GM18517 (cell line): ENCODE results near the gene STXBP2.

Source experiments
- ATAC-seq: cut with Tn5 transposase; IDR thresholded peaks from one replicate; pipeline ENCODE4 v1.9.1; 2021; ENCODE audit warnings: mild to moderate bottlenecking, moderate library complexity; ENCODE audit not compliant: unreplicated experiment

STXBP2 gene

DNA sequence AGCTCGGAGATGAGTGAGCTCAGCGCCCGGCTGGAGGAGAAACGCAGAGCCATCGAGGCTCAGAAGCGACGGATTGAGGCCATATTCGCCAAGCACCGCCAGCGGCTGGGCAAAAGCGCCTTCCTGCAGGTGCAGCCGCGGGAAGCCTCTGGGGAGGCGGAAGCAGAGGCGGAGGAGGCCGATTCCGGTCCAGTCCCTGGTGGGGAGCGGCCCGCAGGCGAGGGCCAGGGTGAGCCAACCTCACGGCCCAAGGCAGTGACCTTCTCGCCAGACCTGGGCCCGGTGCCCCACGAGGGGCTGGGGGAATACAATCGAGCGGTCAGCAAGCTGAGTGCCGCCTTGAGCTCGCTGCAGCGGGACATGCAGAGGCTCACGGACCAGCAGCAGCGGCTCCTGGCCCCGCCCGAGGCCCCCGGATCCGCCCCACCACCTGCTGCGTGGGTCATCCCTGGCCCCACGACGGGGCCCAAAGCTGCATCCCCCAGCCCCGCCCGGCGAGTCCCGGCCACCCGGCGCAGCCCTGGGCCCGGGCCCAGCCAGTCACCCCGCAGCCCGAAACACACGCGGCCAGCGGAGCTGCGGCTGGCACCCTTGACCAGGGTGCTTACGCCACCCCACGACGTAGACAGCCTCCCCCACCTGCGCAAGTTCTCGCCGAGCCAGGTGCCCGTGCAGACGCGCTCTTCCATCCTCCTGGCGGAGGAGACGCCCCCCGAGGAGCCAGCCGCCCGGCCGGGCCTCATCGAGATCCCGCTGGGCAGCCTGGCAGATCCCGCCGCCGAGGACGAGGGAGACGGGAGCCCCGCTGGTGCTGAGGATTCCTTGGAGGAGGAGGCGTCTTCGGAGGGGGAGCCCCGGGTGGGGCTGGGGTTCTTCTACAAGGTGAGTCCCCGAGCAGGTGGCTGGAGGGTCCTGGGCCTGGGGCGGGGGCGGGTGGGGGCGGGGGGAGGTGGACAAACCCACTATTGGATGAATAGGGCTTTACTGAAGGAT, 24.3 kb upstream of the STXBP2 start:
- ATAC-seq = no peak

DNA sequence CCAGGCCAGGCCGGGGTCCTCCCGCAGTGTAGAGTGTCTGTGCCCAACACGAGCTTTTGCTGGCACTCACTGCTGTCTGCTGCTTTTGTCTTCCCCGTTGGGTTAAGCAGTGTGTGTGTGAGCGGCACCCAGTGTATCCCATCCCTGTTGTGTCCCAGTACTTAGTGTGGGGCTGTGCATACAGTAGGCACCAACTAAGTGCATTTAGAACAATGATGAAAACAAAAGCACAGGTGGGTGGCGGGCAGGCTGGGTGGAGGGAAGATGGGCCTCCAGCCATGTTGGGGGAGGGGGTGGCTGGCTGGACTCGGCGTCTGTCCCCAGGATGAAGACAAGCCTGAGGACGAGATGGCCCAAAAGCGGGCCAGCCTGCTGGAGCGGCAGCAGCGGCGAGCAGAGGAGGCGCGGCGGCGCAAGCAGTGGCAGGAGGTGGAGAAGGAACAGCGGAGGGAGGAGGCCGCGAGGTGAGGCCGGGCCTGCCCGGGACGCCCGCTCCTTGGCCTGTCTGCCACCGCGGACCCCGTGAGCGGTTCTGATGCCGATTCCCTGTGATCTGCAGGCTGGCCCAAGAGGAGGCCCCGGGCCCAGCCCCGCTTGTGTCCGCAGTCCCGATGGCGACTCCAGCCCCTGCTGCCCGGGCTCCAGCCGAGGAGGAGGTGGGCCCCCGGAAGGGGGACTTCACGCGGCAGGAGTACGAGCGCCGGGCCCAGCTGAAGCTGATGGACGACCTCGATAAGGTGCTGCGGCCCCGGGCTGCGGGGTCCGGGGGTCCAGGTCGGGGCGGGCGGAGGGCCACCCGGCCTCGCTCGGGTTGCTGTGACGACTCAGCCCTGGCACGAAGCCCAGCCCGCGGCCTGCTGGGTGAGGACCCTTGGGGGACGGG, 21.8 kb upstream of the STXBP2 start:
- no peak for ATAC-seq

DNA sequence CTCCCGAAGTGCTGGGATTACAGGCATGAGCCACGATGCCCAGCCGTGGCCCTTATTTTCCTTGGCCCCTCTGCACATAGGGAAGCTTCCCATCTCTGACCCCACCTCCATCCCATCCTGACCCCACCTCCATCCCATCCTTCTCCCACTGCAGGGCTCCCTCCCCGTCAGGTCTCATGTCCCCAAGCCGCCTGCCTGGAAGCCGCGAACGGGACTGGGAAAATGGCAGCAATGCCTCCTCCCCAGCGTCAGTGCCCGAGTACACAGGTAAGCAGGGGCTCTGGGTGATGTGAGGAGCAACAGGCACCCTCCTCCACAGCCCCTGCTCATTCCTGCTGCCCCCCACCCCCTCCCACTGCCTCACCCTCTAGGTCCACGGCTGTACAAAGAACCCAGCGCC, 19.7 kb upstream of the STXBP2 start:
- ATAC-seq = no peak

DNA sequence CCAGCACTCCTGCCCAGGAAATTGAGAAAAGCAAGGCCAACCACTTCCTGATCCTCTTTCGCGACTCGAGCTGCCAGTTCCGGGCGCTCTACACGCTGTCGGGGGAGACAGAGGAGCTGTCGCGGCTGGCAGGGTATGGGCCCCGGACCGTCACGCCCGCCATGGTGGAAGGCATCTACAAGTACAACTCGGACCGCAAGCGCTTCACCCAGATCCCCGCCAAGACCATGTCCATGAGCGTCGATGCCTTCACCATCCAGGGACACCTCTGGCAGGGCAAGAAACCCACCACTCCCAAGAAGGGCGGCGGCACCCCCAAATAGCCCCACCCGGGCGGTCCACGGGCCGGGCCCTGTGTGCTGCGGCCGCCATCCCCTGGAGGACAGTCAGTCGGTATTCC, 19.2 kb upstream of the STXBP2 start:
- no peak for ATAC-seq

DNA sequence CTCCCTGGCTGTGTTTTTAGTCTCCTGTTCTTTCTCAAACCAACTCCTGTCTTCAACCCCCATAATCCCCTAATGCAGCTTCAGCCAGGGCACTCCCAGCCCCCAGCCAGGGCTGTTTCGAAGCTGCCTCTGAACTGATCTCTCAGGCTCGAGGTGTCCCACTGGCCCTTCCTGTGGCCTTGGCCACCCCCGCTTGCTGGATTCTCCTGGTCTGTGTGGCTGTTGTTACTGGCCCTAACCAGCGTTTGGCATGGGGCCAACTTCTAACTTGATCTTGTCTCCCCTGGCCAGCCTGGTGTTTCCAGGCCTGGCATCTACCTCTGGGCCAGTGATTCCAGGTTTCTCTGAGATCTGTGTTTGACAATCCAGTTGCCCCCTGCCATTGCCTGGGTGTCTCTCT, 18.6 kb upstream of the STXBP2 start:
- ATAC-seq = no peak

DNA sequence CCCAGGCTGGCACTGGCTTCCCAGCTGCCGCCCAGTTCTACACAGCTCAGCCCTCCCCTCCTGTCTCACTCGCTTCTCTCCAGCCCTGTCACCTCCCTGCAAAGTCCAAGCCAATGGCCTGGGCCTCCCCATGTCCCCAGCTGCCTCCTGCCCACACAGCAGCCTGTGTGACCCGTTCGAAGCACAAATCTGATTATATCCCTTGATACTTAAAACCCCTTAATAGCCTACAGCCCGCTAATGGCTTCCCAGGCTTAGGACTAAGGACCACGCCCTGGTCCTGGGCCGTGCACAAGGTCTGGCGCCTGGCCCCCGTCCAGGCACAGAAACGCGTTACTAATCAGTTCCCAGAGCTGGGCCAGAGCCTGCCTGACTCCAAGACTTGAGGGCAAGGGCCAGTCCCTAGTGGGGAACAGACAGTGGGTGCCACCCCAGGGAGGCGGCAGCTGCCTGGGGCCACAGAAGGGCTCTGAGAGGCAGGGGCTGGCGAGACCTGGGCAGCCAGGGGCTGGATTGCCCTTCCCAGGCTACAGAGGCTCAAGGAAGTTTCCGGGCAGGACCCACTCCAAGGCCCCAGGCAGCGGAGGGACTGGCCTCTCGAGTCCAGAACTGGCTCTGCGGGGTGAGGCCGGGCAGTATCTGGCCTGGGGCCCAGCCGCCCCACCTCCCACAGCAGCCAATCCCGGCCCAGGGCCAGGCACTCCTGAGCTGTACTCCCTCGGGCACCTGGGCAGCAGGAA, 18.0 kb upstream of the STXBP2 start:
- no peak for ATAC-seq

DNA sequence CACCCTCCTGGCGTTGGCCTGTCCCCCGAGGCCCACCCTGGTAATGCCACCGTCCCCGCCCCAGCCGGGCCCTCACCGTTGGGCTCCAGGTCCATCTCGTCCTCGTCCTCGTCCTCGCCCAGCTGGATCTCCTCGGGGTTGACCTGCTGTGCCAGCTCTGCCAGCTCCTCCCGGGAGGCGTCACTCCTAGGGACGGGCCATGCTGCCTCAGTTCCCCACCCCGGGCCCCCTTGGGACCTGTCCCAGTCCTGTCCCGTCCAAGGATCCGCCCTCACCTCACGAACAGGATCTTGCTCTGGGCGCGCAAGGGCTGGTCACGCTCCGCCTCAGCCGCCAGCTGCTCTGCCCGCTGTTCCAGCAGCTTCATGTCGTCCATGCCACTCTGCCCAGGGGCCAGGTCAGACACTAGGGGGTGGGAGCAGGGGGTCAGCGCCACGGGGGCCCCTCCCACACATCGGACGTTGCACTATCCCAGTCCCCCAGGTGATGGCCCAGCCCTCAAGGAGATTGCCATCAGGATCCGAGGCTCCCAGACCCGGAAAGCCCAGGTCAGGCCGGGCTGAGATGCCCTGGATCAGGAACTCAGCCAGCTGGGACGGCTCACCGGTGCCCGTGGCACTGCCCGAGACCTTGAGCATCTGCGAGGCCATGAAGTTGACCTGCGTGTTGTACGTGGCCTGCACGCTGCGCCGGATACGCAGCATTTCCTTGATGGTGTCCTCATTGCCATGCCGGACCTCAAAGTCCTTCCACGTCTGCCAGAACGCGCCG, 17.1 kb upstream of the STXBP2 start:
- ATAC-seq = no peak

DNA sequence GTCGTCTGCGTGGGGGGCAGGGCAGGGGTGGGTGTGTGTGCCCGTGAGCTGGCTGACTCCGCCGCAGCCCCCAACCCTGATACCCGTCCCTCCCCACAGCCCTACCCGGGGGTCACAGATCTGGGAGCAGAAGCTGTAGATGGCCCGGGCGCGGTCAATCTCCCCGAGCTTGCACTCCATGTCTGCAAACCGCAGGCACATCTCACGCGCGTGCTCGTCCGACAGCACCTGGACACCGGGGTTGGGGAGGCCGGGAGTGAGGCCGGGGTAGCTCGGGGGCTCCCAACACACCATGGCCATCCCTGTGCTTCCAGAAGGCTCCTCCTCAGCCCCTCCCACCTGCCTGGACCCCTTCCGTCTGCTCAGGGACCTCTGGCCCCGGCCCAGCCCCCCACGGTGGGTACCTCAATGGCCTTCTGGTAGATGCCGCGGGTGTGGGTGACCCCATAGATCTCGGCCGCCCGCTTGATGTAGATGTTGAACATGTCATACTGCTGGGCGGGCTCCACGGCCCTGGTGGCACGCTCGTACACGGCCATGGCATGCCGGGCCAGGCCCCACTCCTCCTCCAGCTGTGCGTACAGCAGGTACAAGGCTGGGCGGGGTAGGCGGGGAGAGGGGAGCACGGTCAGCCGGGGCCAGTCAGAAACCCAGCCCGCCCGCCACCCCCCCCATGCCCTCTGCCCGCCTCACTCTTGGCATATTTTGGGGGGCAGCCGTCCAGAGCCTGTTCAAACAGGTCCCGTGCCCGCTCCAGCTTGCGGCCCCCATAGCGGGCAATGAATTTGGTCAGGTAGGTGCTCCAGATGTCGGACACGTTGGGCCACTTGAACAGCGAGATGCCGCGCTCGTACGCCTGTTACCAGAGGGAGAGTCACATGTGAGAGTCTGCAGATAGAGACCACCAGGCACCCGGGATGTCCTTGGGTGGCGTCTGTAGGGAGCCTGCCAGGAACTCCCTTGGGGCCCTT, 16.2 kb upstream of the STXBP2 start:
- no peak for ATAC-seq

DNA sequence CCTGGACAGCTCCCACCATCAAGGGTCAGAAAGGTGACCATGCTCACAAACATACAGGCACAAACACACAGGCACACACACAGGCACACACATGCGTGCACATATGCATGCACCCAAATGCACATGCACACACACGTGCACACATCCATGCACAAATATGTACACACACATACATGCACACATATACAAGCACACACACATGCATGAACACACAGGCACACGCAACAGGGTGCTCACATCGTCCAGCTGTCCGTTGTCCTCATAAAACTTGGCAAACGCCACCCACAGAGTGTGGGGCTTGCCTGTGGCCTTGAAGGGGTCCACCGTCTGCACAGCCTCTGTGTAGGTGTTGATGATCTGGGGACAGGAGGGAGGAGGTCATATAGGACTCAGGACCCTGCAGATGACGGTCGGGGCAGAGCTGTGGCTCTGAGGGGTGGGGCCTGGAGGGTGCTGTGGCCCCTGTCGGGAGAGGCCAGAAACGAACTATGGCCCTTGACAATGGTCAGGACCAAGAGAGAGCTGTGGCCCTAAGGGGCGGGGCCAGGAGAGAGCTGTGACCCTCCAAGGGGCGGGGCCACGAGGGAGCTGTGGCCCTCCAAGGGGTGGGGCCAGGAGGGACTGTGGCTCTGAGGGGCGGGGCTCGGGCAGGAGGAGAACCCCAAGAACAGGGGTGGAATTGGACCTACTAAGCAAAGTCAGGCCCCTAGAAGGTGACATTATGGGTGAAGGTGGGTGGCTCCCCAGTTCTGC, 13.8 kb upstream of the STXBP2 start:
- no peak for ATAC-seq

DNA sequence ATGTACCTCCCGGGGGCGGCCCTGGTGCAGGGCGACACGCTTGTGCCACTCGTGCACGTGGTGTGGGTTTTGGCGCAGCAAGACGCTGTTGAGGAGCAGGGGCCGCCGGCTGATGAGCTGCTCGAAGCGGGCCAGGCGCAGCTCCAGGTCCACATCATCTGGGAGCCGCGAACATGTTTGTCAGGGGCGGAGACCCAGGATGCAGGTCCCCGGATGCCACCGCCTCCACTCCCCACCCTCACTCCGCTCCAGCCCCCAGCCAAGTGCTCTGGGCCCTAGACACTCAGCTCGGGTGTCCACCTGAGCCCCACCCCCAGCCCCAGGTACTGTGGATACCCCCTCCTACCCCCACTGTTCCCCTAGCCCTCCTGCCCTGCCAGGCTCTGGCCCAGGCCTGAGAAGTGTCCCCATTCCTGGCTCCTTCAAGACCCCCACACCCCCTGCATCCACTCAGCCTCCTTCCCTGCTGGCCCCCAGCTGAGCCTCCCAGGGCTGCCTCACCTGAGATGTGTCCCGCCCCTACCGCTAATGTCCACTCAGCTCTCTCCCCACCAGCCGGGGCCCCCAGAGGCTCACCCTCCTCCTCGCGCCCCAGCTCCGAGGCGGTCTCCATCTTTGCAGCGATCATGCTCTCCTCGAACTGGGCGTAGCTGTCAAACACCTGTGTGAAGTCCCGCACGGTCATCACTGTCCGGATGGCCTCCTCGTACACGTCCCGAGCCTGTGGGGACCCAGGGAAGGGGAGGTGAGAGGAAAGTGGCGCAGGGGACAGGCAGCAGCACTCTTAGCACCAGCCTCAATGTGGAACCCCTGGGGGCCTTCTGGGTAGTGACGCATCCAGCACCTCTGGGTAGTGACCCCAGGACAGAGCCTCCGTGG, 12.9 kb upstream of the STXBP2 start:
- no peak for ATAC-seq

DNA sequence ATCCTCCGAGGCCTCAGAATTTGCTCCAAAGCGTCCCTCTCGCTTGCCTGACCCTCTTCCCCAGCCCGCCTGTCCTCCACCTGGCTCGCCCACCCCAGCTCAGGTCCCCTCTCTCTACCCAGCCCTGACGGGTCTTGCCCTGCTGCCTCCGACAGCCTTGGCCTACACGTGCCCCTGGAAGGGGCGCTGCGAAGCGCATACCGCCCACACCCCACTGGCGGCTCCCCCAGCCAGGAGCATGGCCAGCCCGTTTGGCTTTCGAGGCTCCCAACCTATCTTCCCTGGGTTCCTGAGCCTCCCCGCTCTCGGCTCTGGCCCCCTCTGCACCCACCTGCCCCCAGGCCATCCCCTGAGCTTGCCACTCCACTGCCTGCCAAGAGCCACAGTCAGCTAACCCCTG, 12.1 kb upstream of the STXBP2 start:
- ATAC-seq = no peak

DNA sequence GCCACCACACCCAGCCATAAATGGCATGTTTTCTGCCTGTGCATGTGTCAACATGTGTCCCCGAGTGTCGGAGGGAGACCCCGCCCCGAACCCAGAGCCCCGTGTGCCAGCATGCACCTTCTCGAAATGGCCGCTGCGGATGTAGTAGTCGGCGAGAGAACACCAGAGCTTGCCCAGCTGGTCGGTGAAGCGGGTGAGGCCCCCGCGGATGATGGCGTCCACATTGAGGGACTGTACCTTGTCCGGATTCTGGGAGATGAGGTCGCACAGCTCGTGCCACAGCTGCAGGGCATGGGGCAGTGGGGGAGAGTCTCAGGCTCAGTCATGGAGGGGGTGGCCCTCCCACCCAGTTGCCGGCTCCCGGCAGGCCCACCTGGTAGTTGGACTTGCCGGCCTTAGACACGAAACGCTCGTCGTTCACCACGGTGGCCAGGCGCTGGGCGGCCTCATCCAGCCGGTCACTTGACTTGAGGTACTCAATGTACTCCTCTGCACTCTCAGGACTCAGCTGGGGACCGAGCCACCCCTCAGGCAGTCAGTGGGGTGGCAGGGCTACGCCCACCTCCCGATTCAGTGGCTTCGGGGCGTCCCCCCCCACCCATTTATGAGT, 11.0 kb upstream of the STXBP2 start:
- ATAC-seq = no peak

DNA sequence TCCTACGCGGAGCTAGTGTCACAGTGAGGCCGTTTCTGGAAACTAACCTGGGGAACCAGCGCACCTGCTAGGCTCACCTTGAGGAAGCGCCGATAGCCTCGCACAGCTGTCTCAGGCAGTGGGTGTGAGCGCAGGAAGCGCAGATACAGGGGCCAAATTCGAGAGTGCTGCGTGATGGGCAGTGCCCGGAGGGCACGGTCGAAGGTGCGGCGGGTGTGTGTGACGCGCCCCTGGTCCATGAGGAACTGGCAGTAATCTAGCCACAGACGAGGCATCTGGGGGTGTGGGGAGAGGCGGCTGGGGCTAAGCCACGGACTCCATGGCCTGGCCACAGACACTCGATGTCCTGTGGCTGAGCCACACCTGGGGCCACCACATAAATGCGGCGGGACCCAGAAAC, 9.7 kb upstream of the STXBP2 start:
- no peak for ATAC-seq

DNA sequence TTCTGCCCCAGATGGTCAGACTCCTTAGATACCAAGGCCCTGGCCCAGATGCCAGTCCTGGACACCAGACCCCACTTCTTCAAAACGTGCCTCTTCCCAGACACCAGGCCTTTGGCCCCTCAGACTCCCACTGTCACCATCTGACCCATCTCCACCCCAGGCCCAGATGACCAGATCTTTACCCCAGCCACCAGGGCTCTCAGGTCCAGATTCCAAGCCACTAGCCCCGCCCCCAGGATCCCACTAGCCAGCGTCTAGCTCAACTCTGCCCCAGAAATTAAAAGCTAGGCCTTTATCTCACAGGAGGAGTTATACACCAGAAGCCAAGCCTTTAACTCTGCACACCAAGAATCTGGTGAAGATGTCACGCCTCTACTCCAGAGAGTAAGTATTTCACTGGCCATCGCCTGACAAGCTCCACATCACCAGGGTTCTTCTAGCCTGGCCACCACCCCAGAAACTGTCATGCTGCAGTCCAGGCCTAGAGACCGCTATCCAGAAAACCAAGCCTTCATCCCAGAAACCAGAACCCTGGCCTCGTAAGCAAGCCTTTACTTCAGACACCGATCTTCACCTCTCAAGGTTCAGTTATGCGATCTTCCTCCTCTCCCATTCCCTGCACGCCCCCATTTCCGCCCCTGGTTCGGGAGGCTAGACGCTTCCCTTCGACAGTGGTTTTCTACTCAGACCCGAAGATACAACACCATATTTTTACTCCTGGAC, 8.2 kb upstream of the STXBP2 start:
- no peak for ATAC-seq

DNA sequence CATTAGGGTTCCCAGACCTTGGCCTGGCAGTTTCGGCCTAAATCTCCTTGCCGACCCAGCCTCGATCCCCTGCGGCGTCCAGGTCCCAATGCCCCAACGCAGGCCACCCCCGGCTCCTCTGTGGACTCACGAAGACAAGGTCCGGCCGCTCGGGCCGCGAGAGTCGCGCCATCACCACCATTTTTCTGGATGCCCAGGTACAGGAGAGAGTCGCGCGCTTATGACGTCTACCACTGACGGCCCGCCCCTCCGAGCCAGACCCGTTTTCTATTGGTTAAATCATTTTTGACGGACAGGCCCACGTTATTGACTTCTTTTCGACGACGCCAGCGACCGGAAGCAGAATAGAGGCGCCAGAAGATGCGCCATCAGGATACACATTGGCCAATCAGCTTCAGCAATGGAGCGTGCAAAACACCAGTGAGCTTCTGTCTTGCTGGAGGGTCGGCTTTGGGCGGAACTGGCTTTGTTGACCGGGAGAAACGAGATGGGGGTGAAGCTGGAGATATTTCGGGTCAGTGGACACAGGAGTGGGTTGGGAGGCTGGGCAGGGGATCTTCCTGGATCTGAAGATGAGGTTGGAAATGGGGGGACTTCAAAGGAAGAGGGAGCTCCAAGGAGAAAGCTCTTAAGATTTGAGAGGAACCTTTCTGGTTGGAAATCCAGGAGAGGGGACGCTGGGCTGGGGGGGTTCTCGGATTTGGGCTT, 7.4 kb upstream of the STXBP2 start, which contains the start of the genes PET100 and XAB2:
Gene PET100, plus strand, starts transcription at position 447 of the 708 bp plus-strand sequence. Its CDS starts 41 bp downstream, at position 488.
Gene XAB2, minus strand, starts transcription at position 199 of the 708 bp plus-strand sequence. Its CDS starts 18 bp downstream, at position 181.
- ATAC-seq = peak; percentile 91
